Keratinocyte (primary cell): ENCODE results near the gene L3MBTL3.

Experiments
- EZH2 ChIP-seq: IDR thresholded peaks from one replicate; pipeline ENCODE4 v1.6.1; 2012; ENCODE audit warnings: inconsistent platforms, mild to moderate bottlenecking, low read length, moderate library complexity
- TF ChIP-seq, protein P1 (sequence below), 3 experiments: IDR thresholded peaks in 1 of 3; conservative IDR thresholded peaks in 1 of 3; optimal IDR thresholded peaks in 1 of 3; 2 replicates in 2 of 3; 3 replicates in 1 of 3; pipeline versions ENCODE3 to v1.5.1; 2011; ENCODE audit warnings: low read length in 3 of 3, mild to moderate bottlenecking in 3 of 3, moderate library complexity in 2 of 3, control low read depth in 1 of 3, inconsistent platforms in 1 of 3; ENCODE audit not compliant: insufficient read depth in 2 of 3; ENCODE audit errors: extremely low read depth in 1 of 3

DNA sequence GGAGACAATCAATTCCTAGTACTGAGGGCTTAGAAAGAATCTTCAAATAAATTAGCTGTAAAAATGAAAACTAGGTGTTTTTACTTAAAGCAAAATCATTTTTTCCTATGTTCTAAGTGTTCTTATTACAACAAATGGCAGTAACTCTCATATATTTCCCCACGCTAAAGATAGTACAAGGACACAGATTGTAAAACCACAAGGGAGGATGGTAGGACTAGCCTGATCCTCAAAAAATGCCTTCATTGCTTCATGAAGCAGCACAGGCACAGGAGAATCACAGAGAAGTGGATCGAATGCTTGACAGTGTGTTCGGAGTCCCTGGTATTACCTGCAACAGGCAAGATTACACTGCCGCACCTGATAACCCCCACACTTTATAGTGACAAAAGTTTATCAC, 145.9 kb downstream of the L3MBTL3 start:
- TF ChIP-seq, protein P1, sequence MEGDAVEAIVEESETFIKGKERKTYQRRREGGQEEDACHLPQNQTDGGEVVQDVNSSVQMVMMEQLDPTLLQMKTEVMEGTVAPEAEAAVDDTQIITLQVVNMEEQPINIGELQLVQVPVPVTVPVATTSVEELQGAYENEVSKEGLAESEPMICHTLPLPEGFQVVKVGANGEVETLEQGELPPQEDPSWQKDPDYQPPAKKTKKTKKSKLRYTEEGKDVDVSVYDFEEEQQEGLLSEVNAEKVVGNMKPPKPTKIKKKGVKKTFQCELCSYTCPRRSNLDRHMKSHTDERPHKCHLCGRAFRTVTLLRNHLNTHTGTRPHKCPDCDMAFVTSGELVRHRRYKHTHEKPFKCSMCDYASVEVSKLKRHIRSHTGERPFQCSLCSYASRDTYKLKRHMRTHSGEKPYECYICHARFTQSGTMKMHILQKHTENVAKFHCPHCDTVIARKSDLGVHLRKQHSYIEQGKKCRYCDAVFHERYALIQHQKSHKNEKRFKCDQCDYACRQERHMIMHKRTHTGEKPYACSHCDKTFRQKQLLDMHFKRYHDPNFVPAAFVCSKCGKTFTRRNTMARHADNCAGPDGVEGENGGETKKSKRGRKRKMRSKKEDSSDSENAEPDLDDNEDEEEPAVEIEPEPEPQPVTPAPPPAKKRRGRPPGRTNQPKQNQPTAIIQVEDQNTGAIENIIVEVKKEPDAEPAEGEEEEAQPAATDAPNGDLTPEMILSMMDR (optimal IDR thresholded peaks at IDR 0.05 in 1 of 3, IDR thresholded peaks at IDR 0.05 in 1 of 3, conservative IDR thresholded peaks at IDR 0.05 in 1 of 3; ENCODE audit: extremely low read depth in 1 of 3, insufficient read depth in 2 of 3, low read length in 3 of 3) = no peak
- no peak for TF ChIP-seq EZH2
